ENCODE data around the gene RTP5.
"Not testable (repeated sequence)": the region's sequence is repeated elsewhere in the genome, so short reads cannot be mapped to it uniquely, and the experiment has no call there.

- not testable (repeated sequence) for TF ChIP-seq EZH2 (IDR thresholded peaks at IDR 0.05; ENCODE audit: insufficient read depth, low read length); CTCF (IDR thresholded peaks at IDR 0.05; ENCODE audit: insufficient read depth, low read depth, low read length)
Measured at GRCh38 chr2:241819947-241820624, 49.4 kb upstream of the RTP5 start.
